K562 (cell line): ENCODE results near the gene MET.
"Not testable (repeated sequence)": the region's sequence is repeated elsewhere in the genome, so short reads cannot be mapped to it uniquely, and the experiment has no call there.

Experiments used
- GABPA ChIP-seq: fragments of 200-800 bp; sonication (Bioruptor generic); conservative IDR thresholded peaks from 2 replicates; pipeline ENCODE4 v1.6.1; 2016; ENCODE audit warnings: low read depth, missing genetic modification characterization, missing compliant biosample characterization
- HNRNPL ChIP-seq: fragments of 200-400 bp; formaldehyde crosslinking; IDR thresholded peaks from 2 replicates; pipeline ENCODE4 v1.6.1; 2017; ENCODE audit warnings: low read depth, mild to moderate bottlenecking, low read length
- MAFF ChIP-seq: IDR thresholded peaks from 2 replicates; pipeline ENCODE4 v1.6.1; 2012; ENCODE audit warnings: low read length, improper control_type of control experiment
- POLR2A ChIP-seq: fragments of 450-650 bp; conservative IDR thresholded peaks from 2 replicates; pipeline ENCODE4 v1.6.1; 2016
- PRPF4 ChIP-seq: fragments of 200-400 bp; formaldehyde crosslinking; IDR thresholded peaks from one replicate; pipeline ENCODE4 v1.6.1; 2017; ENCODE audit warnings: low read length, low read depth, mild to moderate bottlenecking; ENCODE audit not compliant: insufficient read depth, poor library complexity, severe bottlenecking
- SIX5 ChIP-seq, 2 experiments: IDR thresholded peaks; 2 replicates each; pipeline ENCODE4 v1.6.1; 2011; ENCODE audit warnings: low read length in 2 of 2, borderline replicate concordance in 1 of 2, low read depth in 1 of 2, mild to moderate bottlenecking in 1 of 2, moderate library complexity in 1 of 2; ENCODE audit not compliant: insufficient read depth in 1 of 2
- TEAD4 ChIP-seq, 2 experiments: sonication (generic) in 1 of 2; formaldehyde crosslinking in 1 of 2; IDR thresholded peaks; 2 replicates each; pipeline versions ENCODE4 v1.6.1 to v1.8.0; 2012 to 2022; ENCODE audit warnings: borderline replicate concordance in 1 of 2, inconsistent platforms in 1 of 2, low read length in 1 of 2, mild to moderate bottlenecking in 1 of 2, missing genetic modification reagents in 1 of 2

DNA sequence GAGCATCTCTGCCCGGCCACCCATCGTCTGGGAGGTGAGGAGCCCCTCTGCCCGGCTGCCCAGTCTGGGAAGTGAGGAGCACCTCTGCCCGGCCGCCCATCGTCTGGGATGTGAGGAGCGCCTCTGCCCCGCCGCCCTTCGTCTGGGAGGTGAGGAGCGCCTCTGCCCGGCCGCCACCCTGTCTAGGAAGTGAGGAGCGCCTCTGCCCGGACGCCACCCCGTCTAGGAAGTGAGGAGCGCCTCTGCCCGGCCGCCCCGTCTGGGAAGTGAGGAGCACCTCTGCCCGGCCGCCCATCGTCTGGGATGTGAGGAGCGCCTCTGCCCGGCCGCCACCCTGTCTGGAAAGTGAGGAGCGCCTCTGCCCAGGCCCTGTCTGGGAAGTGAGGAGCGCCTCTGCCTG is 33.4 kb upstream of the MET start:
- not testable (repeated sequence) for TF ChIP-seq HNRNPL; MAFF; SIX5 (IDR thresholded peaks at IDR 0.05; ENCODE audit: borderline replicate concordance in 1 of 2, insufficient read depth in 1 of 2, low read depth in 1 of 2, low read length in 2 of 2); POLR2A; GABPA (tag); TEAD4 (IDR thresholded peaks at IDR 0.05; ENCODE audit: low read length); TEAD4 (CRISPR knock-in tag; IDR thresholded peaks at IDR 0.05; ENCODE audit: borderline replicate concordance); PRPF4
